GM21360 (cell line): ENCODE results near the gene FAM25G.

Experiments
- ATAC-seq: cut with Tn5 transposase; IDR thresholded peaks from one replicate; pipeline ENCODE4 v1.9.1; 2021; ENCODE audit warnings: mild to moderate bottlenecking, moderate library complexity; ENCODE audit not compliant: unreplicated experiment

Gene FAM25G

GRCh38 chr10:47449102-47449978 lies 42.2 kb downstream of the FAM25G start:
- no peak for ATAC-seq

- no peak for ATAC-seq
Measured at GRCh38 chr10:47447705-47448104, 43.8 kb downstream of the FAM25G start.

GRCh38 chr10:47447209-47447608 lies 44.3 kb downstream of the FAM25G start:
- ATAC-seq: no peak

GRCh38 chr10:47445720-47446119 lies 45.8 kb downstream of the FAM25G start:
- no peak for ATAC-seq

GRCh38 chr10:47444047-47444446 lies 47.5 kb downstream of the FAM25G start:
- ATAC-seq: no peak

- no peak for ATAC-seq
Measured at GRCh38 chr10:47443145-47443544, 48.4 kb downstream of the FAM25G start.

GRCh38 chr10:47442351-47442750 lies 49.1 kb downstream of the FAM25G start:
- no peak for ATAC-seq

GRCh38 chr10:47441938-47442337 lies 49.6 kb downstream of the FAM25G start:
- ATAC-seq: no peak

GRCh38 chr10:47440207-47440606 lies 51.3 kb downstream of the FAM25G start:
- no peak for ATAC-seq

- no peak for ATAC-seq
Measured at GRCh38 chr10:47438857-47439474, 52.5 kb downstream of the FAM25G start.
